GM06990 (cell line): ENCODE results near the gene GRIN3A.
"Not testable (repeated sequence)": the region's sequence is repeated elsewhere in the genome, so short reads cannot be mapped to it uniquely, and the experiment has no call there.

Experiments used
- DNase-seq: peaks from one replicate; pipeline ENCODE4 v3.0.0-alpha.2; 2011; ENCODE audit not compliant: insufficient read length; ENCODE audit errors: extremely low read depth
- H3K27me3 ChIP-seq: replicated peaks from 2 replicates; pipeline ENCODE4 v1.6.0; 2011; ENCODE audit warnings: low read length; ENCODE audit not compliant: control insufficient read depth, insufficient read depth
- H3K36me3 ChIP-seq: 2 replicates; pipeline ENCODE4 v1.5.1; 2011; ENCODE audit warnings: low read length; ENCODE audit not compliant: control insufficient read depth, insufficient read depth
- H3K4me3 ChIP-seq: replicated peaks from 2 replicates; pipeline ENCODE4 v1.5.1; 2011; ENCODE audit warnings: low read depth, mild to moderate bottlenecking, control low read depth, low read length
- TF ChIP-seq, protein P1 (sequence below): IDR thresholded peaks from 2 replicates; pipeline ENCODE4 v1.5.1; 2011; ENCODE audit warnings: low read length, control low read depth, mild to moderate bottlenecking, inconsistent platforms; ENCODE audit not compliant: insufficient read depth, poor library complexity, severe bottlenecking

GRIN3A gene

GRCh38 chr9:101731429-101731828 lies 7.0 kb downstream of the GRIN3A start:
- Histone ChIP-seq H3K27me3 (no peaks in the 10 kb centered on the region), H3K36me3 (no peaks in the 10 kb centered on the region), H3K4me3 (no peak overlapping the region)
- DNase-seq, result no peak
- TF ChIP-seq, protein P1, sequence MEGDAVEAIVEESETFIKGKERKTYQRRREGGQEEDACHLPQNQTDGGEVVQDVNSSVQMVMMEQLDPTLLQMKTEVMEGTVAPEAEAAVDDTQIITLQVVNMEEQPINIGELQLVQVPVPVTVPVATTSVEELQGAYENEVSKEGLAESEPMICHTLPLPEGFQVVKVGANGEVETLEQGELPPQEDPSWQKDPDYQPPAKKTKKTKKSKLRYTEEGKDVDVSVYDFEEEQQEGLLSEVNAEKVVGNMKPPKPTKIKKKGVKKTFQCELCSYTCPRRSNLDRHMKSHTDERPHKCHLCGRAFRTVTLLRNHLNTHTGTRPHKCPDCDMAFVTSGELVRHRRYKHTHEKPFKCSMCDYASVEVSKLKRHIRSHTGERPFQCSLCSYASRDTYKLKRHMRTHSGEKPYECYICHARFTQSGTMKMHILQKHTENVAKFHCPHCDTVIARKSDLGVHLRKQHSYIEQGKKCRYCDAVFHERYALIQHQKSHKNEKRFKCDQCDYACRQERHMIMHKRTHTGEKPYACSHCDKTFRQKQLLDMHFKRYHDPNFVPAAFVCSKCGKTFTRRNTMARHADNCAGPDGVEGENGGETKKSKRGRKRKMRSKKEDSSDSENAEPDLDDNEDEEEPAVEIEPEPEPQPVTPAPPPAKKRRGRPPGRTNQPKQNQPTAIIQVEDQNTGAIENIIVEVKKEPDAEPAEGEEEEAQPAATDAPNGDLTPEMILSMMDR, result no peak

GRCh38 chr9:101727612-101728524 lies 10.6 kb downstream of the GRIN3A start:
- H3K36me3 ChIP-seq, result no peaks in the 10 kb centered on the region
- DNase-seq, result no peak
- TF ChIP-seq, protein P1, result peak; percentile 74
- no peak overlapping the region for H3K4me3 ChIP-seq
- H3K27me3 ChIP-seq, result no peaks in the 10 kb centered on the region

GRCh38 chr9:101724271-101724670 lies 14.2 kb downstream of the GRIN3A start:
- not testable (repeated sequence) for H3K27me3 ChIP-seq, H3K4me3 ChIP-seq, DNase-seq, H3K36me3 ChIP-seq

DNA sequence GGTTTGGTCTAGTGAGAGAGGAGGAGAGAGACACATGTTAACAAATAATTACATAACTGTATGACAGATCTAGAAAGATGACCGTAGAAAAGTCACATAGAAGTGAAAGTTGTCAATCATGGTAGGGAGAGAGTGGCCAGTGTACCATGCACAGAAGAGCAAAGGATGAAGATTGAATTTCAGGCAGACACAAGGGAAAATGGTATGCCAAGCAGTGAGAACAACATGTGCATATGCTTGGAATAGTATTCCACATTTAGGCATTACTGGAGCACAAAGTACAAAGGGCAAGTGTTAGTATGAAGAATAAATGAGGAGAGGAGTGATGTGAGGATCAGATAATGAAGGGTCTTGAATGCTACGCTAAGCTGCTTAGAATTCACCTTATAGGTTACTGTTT lies 20.3 kb downstream of the GRIN3A start:
- H3K36me3 ChIP-seq, result no peaks in the 10 kb centered on the region
- DNase-seq, result no peak
- no peaks in the 10 kb centered on the region for H3K27me3 ChIP-seq
- no peak overlapping the region for H3K4me3 ChIP-seq
- TF ChIP-seq, protein P1, result no peak

DNA sequence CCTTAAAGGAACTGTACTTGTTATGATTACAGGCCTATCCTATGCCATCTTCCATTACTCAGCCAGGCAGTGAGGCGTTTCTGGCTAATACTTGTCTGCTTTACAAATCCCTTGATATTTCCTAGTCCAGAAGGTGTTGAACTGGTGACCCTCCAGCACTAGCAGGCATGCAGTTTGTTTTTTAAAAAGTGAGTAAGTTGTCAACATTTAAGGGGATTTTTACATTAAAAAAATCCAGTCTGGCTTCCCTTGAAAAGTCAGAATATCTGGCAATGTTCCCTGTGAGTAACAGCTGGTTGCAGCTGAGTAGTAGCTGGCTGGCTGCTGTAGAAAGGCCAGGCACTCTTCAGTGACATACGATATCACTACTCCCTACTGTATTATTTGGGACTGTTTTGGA lies 21.8 kb downstream of the GRIN3A start:
- Histone ChIP-seq H3K36me3 (no peaks in the 10 kb centered on the region), H3K27me3 (no peaks in the 10 kb centered on the region), H3K4me3 (no peak overlapping the region)
- TF ChIP-seq, protein P1, result no peak
- DNase-seq, result no peak

DNA sequence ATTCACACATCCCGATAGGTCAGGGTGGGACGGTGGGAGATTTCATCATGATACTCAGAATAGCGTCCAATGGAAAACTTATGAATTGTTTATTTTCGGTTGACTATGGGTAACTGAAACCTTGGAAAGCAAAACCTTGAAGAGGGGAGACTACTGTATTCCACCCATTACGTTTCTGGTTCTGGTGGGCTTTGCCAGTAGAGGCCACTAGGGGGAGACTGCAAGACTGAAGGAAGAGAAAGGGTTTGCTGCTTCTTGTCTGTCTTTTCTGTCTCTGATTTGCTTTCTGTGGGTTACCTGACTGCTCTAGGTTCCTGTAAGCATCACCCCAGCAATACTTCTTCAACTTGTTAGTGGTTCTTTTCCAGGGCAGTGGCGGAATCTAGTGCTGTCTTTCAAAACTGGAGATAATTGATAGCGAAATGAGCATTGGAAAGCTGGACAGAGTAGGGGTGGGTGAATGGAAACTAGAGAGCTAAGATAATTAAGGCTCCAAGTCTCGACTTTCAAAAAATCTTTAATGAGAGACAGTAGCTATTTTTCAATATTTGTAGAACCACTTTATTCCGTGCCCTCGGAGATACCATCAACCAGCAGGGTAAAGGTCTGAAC lies 27.0 kb downstream of the GRIN3A start:
- TF ChIP-seq, protein P1, result peak; percentile 94
- no peaks in the 10 kb centered on the region for H3K36me3 ChIP-seq

More for the DNA sequence above, 27.0 kb downstream of the GRIN3A start:
- no peak for DNase-seq
- Histone ChIP-seq H3K27me3 (no peaks in the 10 kb centered on the region), H3K4me3 (no peak overlapping the region)
